OCI-LY1 (cell line): ENCODE results near the gene CHMP6.

ENCODE experiments used
- H2AFZ ChIP-seq: fragments of 200-600 bp; sonication (generic), shearing (Covaris generic); 2 replicates; pipeline ENCODE4 v1.6.0; 2014; ENCODE audit warnings: antibody characterized with exemption, mild to moderate bottlenecking, low read length
- H3F3A ChIP-seq: fragments of 200-600 bp; sonication (generic), shearing (Covaris generic); 2 replicates; pipeline ENCODE4 v1.6.0; 2014; ENCODE audit warnings: mild to moderate bottlenecking, antibody characterized with exemption, low read length, moderate library complexity; ENCODE audit not compliant: insufficient read depth
- H3K27ac ChIP-seq: fragments of 200-600 bp; sonication (generic); 2 replicates; pipeline ENCODE4 v1.5.1; 2014; ENCODE audit warnings: low read length, mixed run types, mild to moderate bottlenecking, low read depth; ENCODE audit not compliant: poor library complexity, severe bottlenecking
- H3K27me3 ChIP-seq: fragments of 200-600 bp; sonication (generic); 2 replicates; pipeline ENCODE4 v1.6.0; 2014; ENCODE audit warnings: antibody characterized with exemption, mild to moderate bottlenecking, low read length, moderate library complexity; ENCODE audit not compliant: insufficient read depth
- H3K36me3 ChIP-seq: fragments of 200-600 bp; sonication (generic); 2 replicates; pipeline ENCODE4 v1.6.1; 2014; ENCODE audit warnings: mild to moderate bottlenecking, antibody characterized with exemption, low read length, moderate library complexity, mixed read lengths; ENCODE audit not compliant: insufficient read depth
- H3K4me1 ChIP-seq: fragments of 200-600 bp; sonication (generic); 2 replicates; pipeline ENCODE4 v1.5.1; 2014; ENCODE audit warnings: mild to moderate bottlenecking, low read length, moderate library complexity; ENCODE audit not compliant: insufficient read depth, severe bottlenecking
- H3K4me2 ChIP-seq: fragments of 200-600 bp; sonication (generic), shearing (Covaris generic); 2 replicates; pipeline ENCODE4 v1.6.1; 2014; ENCODE audit warnings: low read length
- H3K4me3 ChIP-seq: fragments of 200-600 bp; sonication (generic); 2 replicates; pipeline ENCODE4 v1.5.1; 2014; ENCODE audit warnings: low read length, low read depth, mild to moderate bottlenecking, mixed read lengths; ENCODE audit not compliant: poor library complexity, severe bottlenecking
- H3K79me2 ChIP-seq: fragments of 200-600 bp; shearing (Covaris generic); 2 replicates; pipeline ENCODE4 v1.6.1; 2016; ENCODE audit warnings: mixed run types, low read length, mixed read lengths; ENCODE audit not compliant: insufficient read depth
- H3K9ac ChIP-seq: fragments of 200-600 bp; sonication (generic), shearing (Covaris generic); 2 replicates; pipeline ENCODE4 v1.6.1; 2014; ENCODE audit warnings: mild to moderate bottlenecking, low read length, mixed read lengths
- H3K9me2 ChIP-seq: fragments of 200-600 bp; sonication (generic), shearing (Covaris generic); 2 replicates; pipeline ENCODE4 v1.6.1; 2014; ENCODE audit warnings: low read depth, mild to moderate bottlenecking, low read length, mixed read lengths
- H3K9me3 ChIP-seq: fragments of 200-600 bp; shearing (Covaris generic); 2 replicates; pipeline ENCODE4 v1.6.1; 2014; ENCODE audit warnings: low read length, mixed read lengths
- H4K20me1 ChIP-seq: fragments of 200-600 bp; sonication (generic), shearing (Covaris generic); 2 replicates; pipeline ENCODE4 v1.6.0; 2016; ENCODE audit warnings: mild to moderate bottlenecking, low read length; ENCODE audit not compliant: insufficient read depth
- EZH2 ChIP-seq: fragments of 200-600 bp; sonication (generic), shearing (Covaris generic); IDR thresholded peaks from 2 replicates; pipeline ENCODE4 v1.8.0; 2017; ENCODE audit warnings: borderline replicate concordance, mixed run types, mild to moderate bottlenecking, antibody characterized with exemption, low read length, moderate library complexity, mixed read lengths
- TF ChIP-seq, protein P1 (sequence below): fragments of 200-600 bp; sonication (generic), shearing (Covaris generic); IDR thresholded peaks from 2 replicates; pipeline ENCODE4 v1.5.1; 2017; ENCODE audit warnings: mild to moderate bottlenecking, antibody characterized with exemption, low read length, moderate library complexity, mixed read lengths

Gene CHMP6

DNA sequence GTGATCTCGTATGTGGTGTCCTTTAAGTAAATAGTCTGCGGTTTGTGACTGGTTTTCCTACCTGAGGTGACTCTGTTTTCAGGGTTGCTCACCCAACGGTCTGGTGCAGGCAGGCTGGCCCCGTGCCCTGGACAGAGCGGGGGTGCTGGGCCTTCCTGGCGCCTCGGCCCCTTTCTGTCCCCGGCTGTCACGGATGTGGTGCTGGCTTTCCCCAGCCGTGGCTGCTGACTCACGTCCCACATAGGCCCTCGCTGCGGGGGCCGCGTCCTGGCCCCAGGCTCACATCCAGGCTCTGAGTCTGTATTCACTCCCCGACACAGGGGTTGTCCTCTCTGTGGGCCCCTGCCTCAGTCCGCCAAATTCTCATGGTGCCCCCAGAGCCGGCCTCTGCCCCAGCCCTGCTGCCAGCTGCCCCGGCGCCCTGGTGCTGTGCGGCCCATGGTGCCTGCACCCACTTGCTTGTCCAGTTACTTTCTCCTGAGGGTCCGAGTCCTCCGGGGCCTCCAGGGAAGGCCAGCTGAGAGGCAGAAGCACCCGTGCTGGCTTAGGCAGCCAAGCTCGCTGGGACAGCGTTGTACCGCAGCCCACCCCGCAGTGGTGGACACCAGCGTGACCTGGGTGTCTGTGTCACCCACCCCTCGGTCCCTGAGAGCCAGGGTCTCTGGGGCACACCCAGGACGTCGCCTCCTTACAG is 5.9 kb downstream of the CHMP6 start:
- Histone ChIP-seq H3F3A (no peaks in the 10 kb centered on the region), H3K27me3 (no peaks in the 10 kb centered on the region; the same call in 1 of the 2 replicates), H3K9ac (no peak overlapping the region), H3K4me1 (peaks cover 7% of the 10 kb centered on the region), H3K4me3 (no peak overlapping the region), H4K20me1 (no peaks in the 10 kb centered on the region), H3K4me2 (no peak overlapping the region), H3K9me3 (no peaks in the 10 kb centered on the region), H2AFZ (no peak overlapping the region), H3K27ac (no peak overlapping the region), H3K36me3 (no peaks in the 10 kb centered on the region; the same call in 1 of the 2 replicates), H3K9me2 (no peaks in the 10 kb centered on the region), H3K79me2 (no peaks in the 10 kb centered on the region)
- TF ChIP-seq, protein P1, sequence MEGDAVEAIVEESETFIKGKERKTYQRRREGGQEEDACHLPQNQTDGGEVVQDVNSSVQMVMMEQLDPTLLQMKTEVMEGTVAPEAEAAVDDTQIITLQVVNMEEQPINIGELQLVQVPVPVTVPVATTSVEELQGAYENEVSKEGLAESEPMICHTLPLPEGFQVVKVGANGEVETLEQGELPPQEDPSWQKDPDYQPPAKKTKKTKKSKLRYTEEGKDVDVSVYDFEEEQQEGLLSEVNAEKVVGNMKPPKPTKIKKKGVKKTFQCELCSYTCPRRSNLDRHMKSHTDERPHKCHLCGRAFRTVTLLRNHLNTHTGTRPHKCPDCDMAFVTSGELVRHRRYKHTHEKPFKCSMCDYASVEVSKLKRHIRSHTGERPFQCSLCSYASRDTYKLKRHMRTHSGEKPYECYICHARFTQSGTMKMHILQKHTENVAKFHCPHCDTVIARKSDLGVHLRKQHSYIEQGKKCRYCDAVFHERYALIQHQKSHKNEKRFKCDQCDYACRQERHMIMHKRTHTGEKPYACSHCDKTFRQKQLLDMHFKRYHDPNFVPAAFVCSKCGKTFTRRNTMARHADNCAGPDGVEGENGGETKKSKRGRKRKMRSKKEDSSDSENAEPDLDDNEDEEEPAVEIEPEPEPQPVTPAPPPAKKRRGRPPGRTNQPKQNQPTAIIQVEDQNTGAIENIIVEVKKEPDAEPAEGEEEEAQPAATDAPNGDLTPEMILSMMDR: no peak
- no peak for TF ChIP-seq EZH2

DNA sequence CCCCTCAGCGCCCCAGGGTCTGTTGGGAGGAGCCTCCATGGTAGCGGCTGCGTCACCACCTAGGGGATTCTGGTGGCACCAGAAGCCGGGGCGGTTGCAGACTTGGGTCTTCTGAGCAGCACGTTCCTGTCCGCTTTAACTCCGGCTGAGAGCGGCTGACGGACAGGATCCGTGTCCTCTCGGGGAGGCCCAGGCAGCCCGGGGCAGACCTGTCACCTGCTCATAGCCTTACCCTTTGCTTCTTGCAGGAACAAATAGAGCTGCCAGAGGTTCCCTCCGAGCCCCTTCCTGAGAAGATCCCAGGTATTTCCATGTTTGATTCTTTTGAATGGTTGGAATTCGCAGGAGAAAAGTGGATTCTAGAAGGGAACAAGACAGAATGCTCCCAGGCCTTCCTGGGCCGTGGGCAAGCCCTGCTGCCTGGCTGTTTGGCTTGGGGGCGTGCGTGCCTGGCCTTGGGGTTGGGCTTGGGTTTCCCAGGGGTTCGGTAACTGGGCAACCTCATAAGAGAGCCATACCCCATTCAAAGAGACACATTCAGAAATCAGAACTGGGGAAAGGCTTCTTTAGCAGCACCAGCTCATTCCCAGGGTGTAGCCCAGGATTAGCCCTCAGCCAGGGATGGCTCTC is 6.6 kb downstream of the CHMP6 start:
- Histone ChIP-seq H3K36me3 (no peaks in the 10 kb centered on the region; the same call in 1 of the 2 replicates), H3K9ac (no peak overlapping the region), H3K9me3 (no peaks in the 10 kb centered on the region), H3K27ac (no peak overlapping the region), H3K79me2 (no peaks in the 10 kb centered on the region), H2AFZ (no peak overlapping the region), H4K20me1 (no peaks in the 10 kb centered on the region), H3K4me1 (peaks cover under 1% of the 10 kb centered on the region), H3K4me2 (no peak overlapping the region), H3K4me3 (no peak overlapping the region), H3K9me2 (no peaks in the 10 kb centered on the region), H3K27me3 (no peaks in the 10 kb centered on the region), H3F3A (no peaks in the 10 kb centered on the region)
- TF ChIP-seq, protein P1: no peak
- no peak for TF ChIP-seq EZH2

DNA sequence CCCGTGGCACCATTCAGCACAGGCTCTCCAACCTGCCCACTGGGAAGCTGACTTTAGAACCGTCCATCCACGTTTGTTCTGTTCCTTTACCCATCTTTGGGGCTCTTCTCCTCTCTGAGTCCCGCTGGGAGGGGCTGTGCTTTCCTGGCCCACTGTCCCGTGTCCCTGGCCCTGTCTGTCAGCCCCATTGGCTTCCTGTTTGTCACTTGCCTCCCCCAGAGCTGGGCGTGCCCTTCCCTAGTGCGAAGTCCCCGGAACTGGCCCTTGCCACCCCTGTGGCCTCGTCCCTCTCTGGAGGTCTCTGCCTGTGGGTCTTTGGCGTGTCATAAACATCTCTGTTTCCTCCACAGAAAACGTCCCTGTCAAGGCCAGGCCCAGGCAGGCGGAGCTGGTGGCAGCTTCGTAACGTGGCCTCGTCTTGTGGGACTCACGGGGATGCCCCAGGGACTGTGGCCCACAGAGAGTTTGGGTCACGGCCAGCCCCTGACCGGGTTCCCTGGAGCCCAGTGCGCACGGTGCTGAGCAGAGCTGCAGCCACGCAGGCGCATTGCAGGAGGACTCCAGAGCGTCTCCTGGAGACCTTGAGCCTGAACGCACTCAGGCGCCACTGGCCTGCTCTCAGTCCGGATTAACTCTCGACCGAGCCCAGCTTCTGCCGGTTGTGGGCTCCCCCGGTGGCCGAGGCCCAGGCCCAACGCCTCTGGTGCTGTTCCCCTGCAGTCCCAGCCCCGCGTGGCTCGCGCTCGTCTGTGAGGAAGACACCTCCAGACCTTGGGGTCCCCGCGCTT is 7.3 kb downstream of the CHMP6 start:
- H3K27me3 ChIP-seq: no peaks in the 10 kb centered on the region
- H3F3A ChIP-seq: no peaks in the 10 kb centered on the region
- H4K20me1 ChIP-seq: no peaks in the 10 kb centered on the region
- no peaks in the 10 kb centered on the region for H3K9me3 ChIP-seq
- no peak overlapping the region for H3K27ac ChIP-seq
- no peak overlapping the region for H3K4me2 ChIP-seq
- H3K36me3 ChIP-seq: no peaks in the 10 kb centered on the region; the same call in 1 of the 2 replicates
- H3K9me2 ChIP-seq: no peaks in the 10 kb centered on the region
- H3K79me2 ChIP-seq: no peaks in the 10 kb centered on the region
- H2AFZ ChIP-seq: no peak overlapping the region
- no peak for TF ChIP-seq EZH2
- TF ChIP-seq, protein P1: no peak
- no peak overlapping the region for H3K4me3 ChIP-seq
- H3K4me1 ChIP-seq: no peaks in the 10 kb centered on the region
- H3K9ac ChIP-seq: no peak overlapping the region
